Endodermal cell (in vitro differentiated cells): ENCODE results near the gene CORO1C. TPM values are rescaled to one million over a fixed set of nuclear protein-coding genes. Genes with fewer than 3 reads are reported as not detected.

ENCODE experiments used
- DNase-seq: peaks from one replicate; pipeline ENCODE4 v3.0.0-alpha.2; 2017
- H3K27ac ChIP-seq: 2 replicates; pipeline ENCODE4 v1.5.1; 2013; ENCODE audit warnings: mild to moderate bottlenecking, low read depth, low read length, moderate library complexity
- H3K27me3 ChIP-seq: 2 replicates; pipeline ENCODE4 v1.6.1; 2013; ENCODE audit warnings: mild to moderate bottlenecking, low read length, moderate library complexity; ENCODE audit not compliant: insufficient read depth, control insufficient read depth, poor library complexity, severe bottlenecking
- H3K36me3 ChIP-seq: 2 replicates; pipeline ENCODE4 v1.7.0; 2013; ENCODE audit warnings: mild to moderate bottlenecking, low read length, moderate library complexity; ENCODE audit not compliant: control insufficient read depth, insufficient read depth
- H3K4me1 ChIP-seq: one replicate; pipeline ENCODE4 v1.7.0; 2013; ENCODE audit warnings: low read length; ENCODE audit not compliant: control insufficient read depth, insufficient read depth
- H3K4me3 ChIP-seq: 2 replicates; pipeline ENCODE4 v1.5.1; 2013; ENCODE audit warnings: mild to moderate bottlenecking, low read length, moderate library complexity
- H3K9ac ChIP-seq: 2 replicates; pipeline ENCODE4 v1.6.1; 2013; ENCODE audit warnings: mild to moderate bottlenecking, low read length, moderate library complexity; ENCODE audit not compliant: poor library complexity, severe bottlenecking; ENCODE audit errors: extremely low read depth
- H3K9me3 ChIP-seq: 2 replicates; pipeline ENCODE4 v1.6.1; 2013; ENCODE audit warnings: mild to moderate bottlenecking, low read length, moderate library complexity; ENCODE audit not compliant: control insufficient read depth
- H3K27ac Mint-ChIP-seq: 2 replicates; pipeline ENCODE4 v1.8.0; 2020; ENCODE audit warnings: mixed read lengths
- H3K27me3 Mint-ChIP-seq: 2 replicates; pipeline ENCODE4 v1.8.0; 2021; ENCODE audit warnings: mild to moderate bottlenecking, mixed read lengths; ENCODE audit not compliant: insufficient read depth
- H3K36me3 Mint-ChIP-seq: 2 replicates; pipeline ENCODE4 v1.8.0; 2020; ENCODE audit warnings: low read depth, mixed read lengths
- H3K4me1 Mint-ChIP-seq: 2 replicates; pipeline ENCODE4 v1.8.0; 2020; ENCODE audit warnings: mixed read lengths
- H3K4me3 Mint-ChIP-seq: 2 replicates; pipeline ENCODE4 v1.8.0; 2020; ENCODE audit warnings: mild to moderate bottlenecking, moderate library complexity, mixed read lengths
- H3K9me3 Mint-ChIP-seq: 2 replicates; pipeline ENCODE4 v1.8.0; 2020; ENCODE audit warnings: mild to moderate bottlenecking, mixed read lengths
- WGBS, 2 experiments: methylation state at CpG; one replicate each; pipeline versions ENCODE4 v1.1.5 to v1.1.7; 2013; ENCODE audit warnings: missing lambda C conversion rate in 2 of 2, mixed read lengths in 1 of 2; ENCODE audit not compliant: insufficient coverage in 1 of 2, insufficient read length in 1 of 2; 5-methylcytosine and 5-hydroxymethylcytosine counted together
- total RNA-seq, 2 donors: library from RNA; stranded (reverse); fragmentation: NEBNext Ultra II Directional in 1 of 2; extraction: Animal tissue kit (Norgen Biotek cat#: 25700) in 1 of 2; gene quantifications; 2 replicates in 1 of 2; 3 replicates in 1 of 2; pipeline ENCODE4 v1.2.1, GENCODE V29; 2021
- TF ChIP-seq, protein P1 (sequence below): fragments of 200-600 bp; sonication (generic); conservative IDR thresholded peaks from 2 replicates; pipeline ENCODE4 v1.5.0; 2021; ENCODE audit warnings: antibody characterized with exemption, mild to moderate bottlenecking

The CORO1C gene
- total RNA-seq, 2 donors from 2014 or later, result 122 to 125 TPM

DNA sequence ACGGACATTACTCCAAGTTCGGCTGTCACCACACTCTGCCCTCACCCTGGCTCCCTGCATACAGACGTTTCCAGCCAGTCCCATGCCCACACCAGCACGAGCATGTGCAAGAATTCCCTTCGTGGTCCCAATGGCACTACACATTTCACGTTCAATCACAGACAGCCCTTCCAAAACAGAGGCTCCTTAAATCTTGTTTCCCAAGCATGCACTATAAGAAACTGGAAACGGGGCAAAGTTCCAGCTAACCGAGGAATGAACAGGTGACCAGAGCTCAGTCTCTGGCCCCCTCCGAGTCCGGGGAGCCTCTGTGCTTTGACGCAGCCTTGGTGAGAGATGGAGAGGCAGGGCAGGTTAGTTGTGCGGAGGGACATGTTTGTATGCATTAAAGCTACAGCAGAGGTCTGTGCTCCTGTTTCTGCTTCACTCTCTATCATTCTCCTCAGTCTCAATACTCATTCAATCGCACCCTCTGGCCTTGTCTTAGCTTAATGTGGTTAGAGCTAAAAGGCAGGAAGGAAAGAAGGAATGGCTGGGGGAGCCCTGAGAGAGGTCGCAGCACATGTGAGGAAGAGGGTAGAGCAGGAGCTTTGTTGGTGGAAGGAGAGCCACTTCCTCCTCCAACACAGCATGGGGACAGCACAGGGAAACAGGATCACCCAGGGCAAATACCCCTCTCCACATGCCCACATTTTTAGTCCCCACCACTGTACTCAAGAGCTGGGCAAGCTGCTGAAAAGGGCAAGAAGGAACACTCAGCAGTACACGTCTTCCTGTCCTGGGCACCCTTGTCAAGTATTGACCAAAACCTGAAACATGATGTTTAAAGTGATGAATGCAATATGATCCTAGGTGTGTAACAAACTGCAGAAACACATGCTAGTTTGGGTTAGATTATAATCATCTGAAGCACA is 85.4 kb downstream of the CORO1C start:
- Histone ChIP-seq H3K27ac (no peak overlapping the region), H3K27me3 (no peaks in the 10 kb centered on the region), H3K36me3 (peaks cover 84% of the 10 kb centered on the region), H3K9me3 (no peaks in the 10 kb centered on the region), H3K4me1 (no peaks in the 10 kb centered on the region), H3K4me3 (no peak overlapping the region), H3K9ac (no peak overlapping the region)
- Mint-ChIP-seq H3K4me3 (no peak overlapping the region), H3K27ac (no peak overlapping the region), H3K27me3 (no peaks in the 10 kb centered on the region), H3K9me3 (no peaks in the 10 kb centered on the region), H3K36me3 (peaks cover 47% of the 10 kb centered on the region), H3K4me1 (peaks cover 2% of the 10 kb centered on the region)
- whole genome bisulfite sequencing, 2 experiments, result 95 to 100% methylated on average over 11 to 15 of the region's 15 CpGs
- TF ChIP-seq, protein P1, sequence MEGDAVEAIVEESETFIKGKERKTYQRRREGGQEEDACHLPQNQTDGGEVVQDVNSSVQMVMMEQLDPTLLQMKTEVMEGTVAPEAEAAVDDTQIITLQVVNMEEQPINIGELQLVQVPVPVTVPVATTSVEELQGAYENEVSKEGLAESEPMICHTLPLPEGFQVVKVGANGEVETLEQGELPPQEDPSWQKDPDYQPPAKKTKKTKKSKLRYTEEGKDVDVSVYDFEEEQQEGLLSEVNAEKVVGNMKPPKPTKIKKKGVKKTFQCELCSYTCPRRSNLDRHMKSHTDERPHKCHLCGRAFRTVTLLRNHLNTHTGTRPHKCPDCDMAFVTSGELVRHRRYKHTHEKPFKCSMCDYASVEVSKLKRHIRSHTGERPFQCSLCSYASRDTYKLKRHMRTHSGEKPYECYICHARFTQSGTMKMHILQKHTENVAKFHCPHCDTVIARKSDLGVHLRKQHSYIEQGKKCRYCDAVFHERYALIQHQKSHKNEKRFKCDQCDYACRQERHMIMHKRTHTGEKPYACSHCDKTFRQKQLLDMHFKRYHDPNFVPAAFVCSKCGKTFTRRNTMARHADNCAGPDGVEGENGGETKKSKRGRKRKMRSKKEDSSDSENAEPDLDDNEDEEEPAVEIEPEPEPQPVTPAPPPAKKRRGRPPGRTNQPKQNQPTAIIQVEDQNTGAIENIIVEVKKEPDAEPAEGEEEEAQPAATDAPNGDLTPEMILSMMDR, result no peak
- peak; percentile 20 for DNase-seq

DNA sequence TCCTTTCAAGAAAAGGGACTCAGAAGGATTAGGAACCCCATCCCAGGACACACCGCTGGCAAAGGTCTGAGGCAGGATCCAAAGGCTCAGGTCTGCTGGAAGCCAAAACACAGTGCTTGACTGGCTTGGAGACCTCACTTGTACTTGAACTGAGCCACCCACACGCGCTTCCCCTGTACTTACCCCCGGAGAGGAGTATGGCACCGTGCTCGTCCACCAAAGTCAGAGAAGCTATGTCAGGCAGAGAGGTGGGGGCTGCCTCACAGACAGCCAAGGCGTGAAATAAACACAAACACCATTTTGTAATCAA is 86.6 kb downstream of the CORO1C start:
- no peak overlapping the region for H3K4me3 Mint-ChIP-seq
- peaks cover 73% of the 10 kb centered on the region for H3K36me3 ChIP-seq
- no peaks in the 10 kb centered on the region for H3K27me3 Mint-ChIP-seq
- 93 to 95% methylated on average over 6 to 7 of the region's 7 CpGs for WGBS, 2 experiments
- H3K27me3 ChIP-seq, result no peaks in the 10 kb centered on the region
- DNase-seq, result no peak
- no peak overlapping the region for H3K27ac Mint-ChIP-seq
- peaks cover 2% of the 10 kb centered on the region for H3K4me1 Mint-ChIP-seq
- H3K9me3 ChIP-seq, result no peaks in the 10 kb centered on the region
- TF ChIP-seq, protein P1, result no peak
- no peak overlapping the region for H3K27ac ChIP-seq
- peaks cover 42% of the 10 kb centered on the region for H3K36me3 Mint-ChIP-seq
- H3K4me1 ChIP-seq, result no peaks in the 10 kb centered on the region
- H3K9me3 Mint-ChIP-seq, result no peaks in the 10 kb centered on the region
- H3K4me3 ChIP-seq, result no peak overlapping the region
- H3K9ac ChIP-seq, result no peak overlapping the region

DNA sequence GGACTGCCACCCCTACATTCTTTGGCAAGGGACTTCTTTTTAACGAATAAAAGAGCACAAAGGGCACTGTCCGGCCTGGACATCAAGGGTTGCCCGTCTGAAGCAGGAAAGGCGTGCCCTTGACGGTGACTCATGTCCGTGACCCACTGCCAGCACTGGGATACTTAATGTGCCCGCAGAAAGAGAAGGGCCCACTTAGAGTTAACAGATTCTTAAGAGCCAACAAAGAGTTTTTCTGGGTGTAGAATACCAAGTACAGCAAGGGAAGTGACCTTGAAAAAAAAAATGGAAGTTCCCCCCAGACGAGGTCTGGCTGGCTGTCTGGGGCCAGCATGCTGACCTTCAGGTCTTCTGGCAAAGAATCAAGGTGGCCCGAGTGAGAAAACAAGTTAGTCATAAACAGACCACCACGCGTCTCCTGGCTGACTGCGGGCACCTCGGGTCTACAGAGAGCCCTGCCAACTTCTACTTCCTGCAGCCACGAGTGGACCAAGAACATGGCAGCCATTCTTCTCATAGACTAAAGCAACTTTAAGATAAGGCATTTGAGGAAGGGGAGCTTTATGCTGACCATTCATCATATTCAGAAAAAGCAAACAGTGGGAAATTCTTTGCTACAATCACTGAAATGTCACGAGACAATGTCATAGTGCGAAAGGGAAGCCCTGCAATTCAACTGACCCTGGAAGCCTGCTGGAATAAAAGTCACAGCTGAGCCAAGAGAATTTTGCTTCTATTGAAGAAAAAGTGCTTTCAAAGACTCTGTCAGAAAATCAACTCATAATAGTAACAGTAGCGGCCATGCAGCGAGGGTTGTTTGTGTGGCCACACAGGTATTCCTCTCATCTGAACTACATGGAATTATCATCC is 87.1 kb downstream of the CORO1C start:
- no peak overlapping the region for H3K27ac Mint-ChIP-seq
- TF ChIP-seq, protein P1, result no peak
- H3K4me1 Mint-ChIP-seq, result peaks cover 2% of the 10 kb centered on the region
- WGBS, 2 experiments, result 91 to 95% methylated on average over 17 to 18 of the region's 18 CpGs
- no peaks in the 10 kb centered on the region for H3K27me3 Mint-ChIP-seq
- H3K27me3 ChIP-seq, result no peaks in the 10 kb centered on the region
- no peaks in the 10 kb centered on the region for H3K9me3 ChIP-seq
- H3K27ac ChIP-seq, result no peak overlapping the region
- no peaks in the 10 kb centered on the region for H3K4me1 ChIP-seq
- H3K9ac ChIP-seq, result no peak overlapping the region
- no peaks in the 10 kb centered on the region for H3K9me3 Mint-ChIP-seq
- H3K36me3 Mint-ChIP-seq, result peaks cover 39% of the 10 kb centered on the region
- no peak overlapping the region for H3K4me3 ChIP-seq
- H3K36me3 ChIP-seq, result peaks cover 67% of the 10 kb centered on the region
- H3K4me3 Mint-ChIP-seq, result no peak overlapping the region
- peak; percentile 41 for DNase-seq
